ENCODE measurements around the gene PALM. TPM values are rescaled to one million over a fixed set of nuclear protein-coding genes. Genes with fewer than 3 reads are reported as not detected.
"Not testable (repeated sequence)": the region's sequence is repeated elsewhere in the genome, so short reads cannot be mapped to it uniquely, and the experiment has no call there.

PALM gene
- total RNA-seq, 1 experiment from 2014 or later = 14.4 TPM

DNA sequence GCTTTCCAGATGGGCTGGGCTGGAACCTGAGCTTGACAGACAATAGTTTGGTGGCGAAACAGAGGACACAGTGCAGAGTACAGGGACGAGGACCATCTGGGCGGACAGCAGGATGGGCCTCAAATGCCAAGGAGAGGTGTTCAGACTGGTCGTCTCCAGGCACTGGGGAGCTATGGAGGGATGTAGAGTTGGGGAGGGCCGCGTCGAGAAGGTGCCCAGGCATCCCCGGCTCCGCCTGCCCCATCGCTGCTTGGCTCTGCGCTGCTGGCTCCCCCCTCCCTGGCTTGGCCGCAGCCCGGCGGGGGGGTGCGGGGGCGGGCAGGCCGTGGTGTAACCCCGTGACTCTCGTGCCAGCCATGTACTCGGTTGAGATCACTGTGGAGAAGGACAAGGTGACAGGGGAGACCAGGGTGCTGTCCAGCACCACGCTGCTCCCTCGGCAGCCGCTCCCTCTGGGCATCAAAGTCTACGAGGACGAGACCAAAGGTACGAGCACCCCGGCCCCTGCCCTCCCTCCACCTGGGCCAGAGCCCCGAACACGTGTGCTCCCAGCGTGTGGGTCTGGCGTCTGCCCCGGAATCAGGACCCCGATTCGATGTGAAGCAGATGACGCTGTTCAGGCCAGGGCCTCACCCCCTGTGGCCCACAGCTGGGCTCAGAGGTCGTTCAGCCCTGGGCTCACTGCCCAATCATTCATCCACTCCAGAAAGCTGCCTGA lies 31.4 kb downstream of the PALM start:
- ChIA-PET POLR2A (no interaction called here), CTCF (no interaction called here)
- H3K27me3 ChIP-seq (ENCODE audit: control insufficient read depth, insufficient read depth, low read length) = no peaks in the 10 kb centered on the region

DNA sequence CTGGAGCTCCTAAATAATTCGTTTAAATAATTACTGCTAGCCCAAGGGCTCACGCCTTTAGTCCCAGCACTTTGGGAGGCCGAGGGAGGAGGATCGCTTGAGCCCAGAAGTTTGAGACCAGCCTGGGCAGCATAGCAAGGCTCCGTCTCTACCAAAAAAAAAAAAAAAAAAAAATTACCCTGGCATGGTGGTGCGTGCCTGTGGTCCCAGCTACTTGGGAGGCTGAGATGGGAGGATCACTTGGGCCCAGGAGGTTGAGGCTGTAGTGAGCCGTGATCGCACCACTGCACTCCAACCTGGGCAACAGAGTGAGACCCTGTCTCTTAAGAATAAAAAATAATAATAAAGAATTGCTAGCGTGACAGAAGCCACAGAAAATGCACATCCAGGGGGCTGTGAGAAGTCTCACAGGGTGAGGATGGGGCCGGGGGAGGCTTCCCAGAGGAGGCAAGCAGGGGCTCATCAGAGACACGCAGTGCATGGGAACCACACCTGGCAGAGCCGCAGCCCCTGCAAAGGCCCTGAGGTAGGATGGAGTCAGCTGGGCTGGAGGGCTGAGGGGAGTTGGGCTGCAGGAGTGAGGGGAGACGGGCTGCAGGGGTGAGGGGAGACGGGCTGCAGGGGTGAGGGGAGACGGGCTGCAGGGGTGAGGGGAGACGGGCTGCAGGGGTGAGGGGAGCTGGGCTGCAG lies 32.2 kb downstream of the PALM start:
- H3K9me3 ChIP-seq (ENCODE audit: control insufficient read depth, insufficient read depth, low read depth, low read length); intact Hi-C loops (cut with micrococcal nuclease; ENCODE audit: unreplicated experiment); in situ Hi-C loops (cut with HindIII; ENCODE audit: low pct_unique_long_range_greater_than_20kb, low sequenced_read_pairs); BruUV-seq (replicated peaks); H3K36me3 ChIP-seq (ENCODE audit: control insufficient read depth, insufficient read depth, low read length); DNase-seq (ENCODE audit: low read depth, low spot score); H3K27me3 ChIP-seq (ENCODE audit: control insufficient read depth, insufficient read depth, low read length); ATAC-seq; H3K27ac ChIP-seq (ENCODE audit: low read length); H3K4me3 ChIP-seq (ENCODE audit: low read depth in 2 of 2, low read length in 2 of 2); H3K4me1 ChIP-seq (ENCODE audit: control insufficient read depth, insufficient read depth, low read length); POLR2A ChIA-PET: not testable (repeated sequence)
- CTCF ChIA-PET = interaction anchor here (0.6 to 1.6 kb wide), 3 partner anchors 77 to 125 kb away, joined by 3 to 5 read pairs (median 5); partner anchors contain the start of gene RNF126

More for the DNA sequence above, 31.4 kb downstream of the PALM start:
- no peak overlapping the region for H3K4me3 ChIP-seq (ENCODE audit: low read depth in 2 of 2, low read length in 2 of 2)
- intact Hi-C loops (cut with micrococcal nuclease; ENCODE audit: unreplicated experiment) (no loop called here), in situ Hi-C loops (cut with HindIII; ENCODE audit: low pct_unique_long_range_greater_than_20kb, low sequenced_read_pairs) (no loop called here)
- H3K9me3 ChIP-seq (ENCODE audit: control insufficient read depth, insufficient read depth, low read depth, low read length) = no peaks in the 10 kb centered on the region
- no peak for ATAC-seq
- H3K4me1 ChIP-seq (ENCODE audit: control insufficient read depth, insufficient read depth, low read length) = no peaks in the 10 kb centered on the region
- TF ChIP-seq SIN3A (IDR thresholded peaks at IDR 0.05; ENCODE audit: borderline replicate concordance, insufficient read depth, low read depth, low read length) (no peak), POLR2AphosphoS5 (IDR thresholded peaks at IDR 0.05; ENCODE audit: low read depth, low read length) (no peak), TCF7L2 (IDR thresholded peaks at IDR 0.05; ENCODE audit: low read depth, low read length) (no peak)
- TF ChIP-seq, protein P1, sequence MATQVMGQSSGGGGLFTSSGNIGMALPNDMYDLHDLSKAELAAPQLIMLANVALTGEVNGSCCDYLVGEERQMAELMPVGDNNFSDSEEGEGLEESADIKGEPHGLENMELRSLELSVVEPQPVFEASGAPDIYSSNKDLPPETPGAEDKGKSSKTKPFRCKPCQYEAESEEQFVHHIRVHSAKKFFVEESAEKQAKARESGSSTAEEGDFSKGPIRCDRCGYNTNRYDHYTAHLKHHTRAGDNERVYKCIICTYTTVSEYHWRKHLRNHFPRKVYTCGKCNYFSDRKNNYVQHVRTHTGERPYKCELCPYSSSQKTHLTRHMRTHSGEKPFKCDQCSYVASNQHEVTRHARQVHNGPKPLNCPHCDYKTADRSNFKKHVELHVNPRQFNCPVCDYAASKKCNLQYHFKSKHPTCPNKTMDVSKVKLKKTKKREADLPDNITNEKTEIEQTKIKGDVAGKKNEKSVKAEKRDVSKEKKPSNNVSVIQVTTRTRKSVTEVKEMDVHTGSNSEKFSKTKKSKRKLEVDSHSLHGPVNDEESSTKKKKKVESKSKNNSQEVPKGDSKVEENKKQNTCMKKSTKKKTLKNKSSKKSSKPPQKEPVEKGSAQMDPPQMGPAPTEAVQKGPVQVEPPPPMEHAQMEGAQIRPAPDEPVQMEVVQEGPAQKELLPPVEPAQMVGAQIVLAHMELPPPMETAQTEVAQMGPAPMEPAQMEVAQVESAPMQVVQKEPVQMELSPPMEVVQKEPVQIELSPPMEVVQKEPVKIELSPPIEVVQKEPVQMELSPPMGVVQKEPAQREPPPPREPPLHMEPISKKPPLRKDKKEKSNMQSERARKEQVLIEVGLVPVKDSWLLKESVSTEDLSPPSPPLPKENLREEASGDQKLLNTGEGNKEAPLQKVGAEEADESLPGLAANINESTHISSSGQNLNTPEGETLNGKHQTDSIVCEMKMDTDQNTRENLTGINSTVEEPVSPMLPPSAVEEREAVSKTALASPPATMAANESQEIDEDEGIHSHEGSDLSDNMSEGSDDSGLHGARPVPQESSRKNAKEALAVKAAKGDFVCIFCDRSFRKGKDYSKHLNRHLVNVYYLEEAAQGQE (IDR thresholded peaks at IDR 0.05; ENCODE audit: insufficient read depth in 1 of 2, low read depth in 2 of 2, low read length in 1 of 2) = peak; percentile 32 to 62; a peak in 2 of 4 replicates
- TF ChIP-seq, protein P2, sequence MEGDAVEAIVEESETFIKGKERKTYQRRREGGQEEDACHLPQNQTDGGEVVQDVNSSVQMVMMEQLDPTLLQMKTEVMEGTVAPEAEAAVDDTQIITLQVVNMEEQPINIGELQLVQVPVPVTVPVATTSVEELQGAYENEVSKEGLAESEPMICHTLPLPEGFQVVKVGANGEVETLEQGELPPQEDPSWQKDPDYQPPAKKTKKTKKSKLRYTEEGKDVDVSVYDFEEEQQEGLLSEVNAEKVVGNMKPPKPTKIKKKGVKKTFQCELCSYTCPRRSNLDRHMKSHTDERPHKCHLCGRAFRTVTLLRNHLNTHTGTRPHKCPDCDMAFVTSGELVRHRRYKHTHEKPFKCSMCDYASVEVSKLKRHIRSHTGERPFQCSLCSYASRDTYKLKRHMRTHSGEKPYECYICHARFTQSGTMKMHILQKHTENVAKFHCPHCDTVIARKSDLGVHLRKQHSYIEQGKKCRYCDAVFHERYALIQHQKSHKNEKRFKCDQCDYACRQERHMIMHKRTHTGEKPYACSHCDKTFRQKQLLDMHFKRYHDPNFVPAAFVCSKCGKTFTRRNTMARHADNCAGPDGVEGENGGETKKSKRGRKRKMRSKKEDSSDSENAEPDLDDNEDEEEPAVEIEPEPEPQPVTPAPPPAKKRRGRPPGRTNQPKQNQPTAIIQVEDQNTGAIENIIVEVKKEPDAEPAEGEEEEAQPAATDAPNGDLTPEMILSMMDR (IDR thresholded peaks at IDR 0.05) = no peak
- no peak for DNase-seq (ENCODE audit: low read depth, low spot score)
- no peaks in the 10 kb centered on the region for H3K36me3 ChIP-seq (ENCODE audit: control insufficient read depth, insufficient read depth, low read length)
- no peak overlapping the region for H3K27ac ChIP-seq (ENCODE audit: low read length)
- no TSS peak for BruUV-seq (replicated peaks)
